Calu3 (cell line): ENCODE data around the gene NDFIP2. TPM values are rescaled to one million over a fixed set of nuclear protein-coding genes. Genes with fewer than 3 reads are reported as not detected.

Experiments used
- BruUV-seq: library from RNA; stranded (reverse); fragments of 400-500 nt; replicated peaks from 2 replicates; lab custom pipeline; 2021; lab: Mats Ljungman, UMichigan
- CTCF ChIA-PET: fragments of 300-600 bp; sonication (Branson Sonifier 250); formaldehyde crosslinking; loops from one replicate; lab custom pipeline; 2022; ENCODE audit warnings: antibody characterized with exemption; lab: Charles Lee
- DNase-seq: peaks from one replicate; pipeline ENCODE4 v3.0.0; 2022
- H3K27ac Mint-ChIP-seq: one replicate; pipeline ENCODE4 v1.8.0; 2022; ENCODE audit warnings: mixed read lengths; ENCODE audit not compliant: unreplicated experiment
- H3K27me3 Mint-ChIP-seq: one replicate; pipeline ENCODE4 v1.8.0; 2022; ENCODE audit warnings: mixed read lengths; ENCODE audit not compliant: unreplicated experiment
- H3K36me3 Mint-ChIP-seq: one replicate; pipeline ENCODE4 v1.8.0; 2022; ENCODE audit warnings: mild to moderate bottlenecking, moderate library complexity, mixed read lengths; ENCODE audit not compliant: insufficient read depth, unreplicated experiment
- H3K4me1 Mint-ChIP-seq: one replicate; pipeline ENCODE4 v1.8.0; 2022; ENCODE audit warnings: mild to moderate bottlenecking, low read depth, mixed read lengths; ENCODE audit not compliant: unreplicated experiment
- H3K4me3 Mint-ChIP-seq: one replicate; pipeline ENCODE4 v1.8.0; 2022; ENCODE audit warnings: mild to moderate bottlenecking, low read depth, moderate library complexity, mixed read lengths; ENCODE audit not compliant: unreplicated experiment
- H3K9me3 Mint-ChIP-seq: one replicate; pipeline ENCODE4 v1.8.0; 2022; ENCODE audit warnings: low read depth, mixed read lengths; ENCODE audit not compliant: unreplicated experiment
- CTCF ChIP-seq: fragments of 200-600 bp; IDR thresholded peaks from one replicate; pipeline ENCODE4 v1.8.0; 2022; ENCODE audit warnings: antibody characterized with exemption; ENCODE audit not compliant: unreplicated experiment
- intact Hi-C: fragments of 100-400 bp; cut with micrococcal nuclease; formaldehyde crosslinking; loops from one replicate; pipeline ENCODE4 v1.10.0; 2022; ENCODE audit not compliant: unreplicated experiment
- total RNA-seq: library from RNA; stranded (reverse); gene quantifications from 2 replicates; pipeline ENCODE4 v1.2.3, GENCODE V29; 2022

Gene NDFIP2
- total RNA-seq, 1 experiment from 2014 or later: 26.7 TPM

GRCh38 chr13:79557666-79558065 is 76.7 kb downstream of the NDFIP2 start:
- Mint-ChIP-seq H3K27ac (no peak overlapping the region), H3K9me3 (peaks cover 3% of the 10 kb centered on the region), H3K36me3 (peaks cover 5% of the 10 kb centered on the region)

GRCh38 chr13:79560954-79561353 is 80.0 kb downstream of the NDFIP2 start:
- TF ChIP-seq CTCF: no peak
- intact Hi-C loops: no loop called here
- Mint-ChIP-seq H3K27me3 (no peaks in the 10 kb centered on the region), H3K4me1 (no peaks in the 10 kb centered on the region), H3K27ac (no peak overlapping the region), H3K36me3 (peaks cover 5% of the 10 kb centered on the region), H3K4me3 (no peak overlapping the region), H3K9me3 (peaks cover 8% of the 10 kb centered on the region)
- DNase-seq: no peak
- BruUV-seq: no TSS peak
- CTCF ChIA-PET: no interaction called here

More at GRCh38 chr13:79557666-79558065, 76.7 kb downstream of the NDFIP2 start:
- intact Hi-C loops: no loop called here
- no peak for TF ChIP-seq CTCF
- no TSS peak for BruUV-seq
- no peaks in the 10 kb centered on the region for H3K4me1 Mint-ChIP-seq
- H3K27me3 Mint-ChIP-seq: no peaks in the 10 kb centered on the region
- no peak overlapping the region for H3K4me3 Mint-ChIP-seq
- CTCF ChIA-PET: no interaction called here
- DNase-seq: no peak

GRCh38 chr13:79562557-79562956 is 81.6 kb downstream of the NDFIP2 start:
- no peak overlapping the region for H3K27ac Mint-ChIP-seq
- DNase-seq: no peak
- H3K36me3 Mint-ChIP-seq: peaks cover 5% of the 10 kb centered on the region
- CTCF ChIA-PET: no interaction called here
- H3K27me3 Mint-ChIP-seq: no peaks in the 10 kb centered on the region
- no peak overlapping the region for H3K4me3 Mint-ChIP-seq
- H3K4me1 Mint-ChIP-seq: no peaks in the 10 kb centered on the region
- no peak for TF ChIP-seq CTCF
- peaks cover 8% of the 10 kb centered on the region for H3K9me3 Mint-ChIP-seq
- BruUV-seq: no TSS peak
- intact Hi-C loops: no loop called here

- no peak for DNase-seq
- no peaks in the 10 kb centered on the region for H3K36me3 Mint-ChIP-seq
- no TSS peak for BruUV-seq
- no peak for TF ChIP-seq CTCF
- intact Hi-C loops: no loop called here
- no peak overlapping the region for H3K4me3 Mint-ChIP-seq
- H3K27me3 Mint-ChIP-seq: no peaks in the 10 kb centered on the region
- peaks cover 8% of the 10 kb centered on the region for H3K9me3 Mint-ChIP-seq
- CTCF ChIA-PET: no interaction called here
- H3K4me1 Mint-ChIP-seq: no peaks in the 10 kb centered on the region
- no peak overlapping the region for H3K27ac Mint-ChIP-seq
These were observed 85.2 kb downstream of the NDFIP2 start for GRCh38 chr13:79566118-79566517.
